ENCODE results near the gene TMTC2.

DNA sequence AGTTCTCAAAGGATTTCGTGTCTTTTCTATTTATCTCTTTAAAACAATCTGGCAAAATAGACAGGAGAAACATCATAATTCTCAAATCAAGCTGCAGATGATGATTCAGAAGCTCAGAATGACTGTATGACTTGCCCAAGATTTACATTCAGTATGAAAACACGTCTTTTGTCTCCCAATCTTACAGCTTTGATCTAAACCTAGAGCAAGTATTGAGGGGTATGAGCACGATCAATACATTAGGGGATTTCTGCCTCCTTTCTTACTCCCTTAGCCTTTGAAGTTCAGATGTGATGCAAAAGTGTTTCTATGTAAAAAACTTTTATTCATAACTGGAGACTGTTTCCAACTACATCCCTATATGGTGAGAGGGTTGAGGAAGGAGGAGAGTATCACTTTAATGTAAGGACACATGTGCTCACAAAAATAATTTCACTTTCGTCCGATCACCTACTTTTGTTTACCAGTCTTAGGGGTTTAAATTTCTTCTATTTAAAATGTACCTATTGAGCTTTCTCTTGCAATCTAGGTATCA is 454.8 kb downstream of the TMTC2 start:
- no peak for TF ChIP-seq ZNF629 (tag by site-specific recombination; IDR thresholded peaks at IDR 0.05)
- no peak for TF ChIP-seq CTCF (tag by site-specific recombination; IDR thresholded peaks at IDR 0.05)
- TF ChIP-seq TCF7L2 (IDR thresholded peaks at IDR 0.05; ENCODE audit: borderline replicate concordance, low read depth, low read length), result no peak
- TF ChIP-seq, protein P1, sequence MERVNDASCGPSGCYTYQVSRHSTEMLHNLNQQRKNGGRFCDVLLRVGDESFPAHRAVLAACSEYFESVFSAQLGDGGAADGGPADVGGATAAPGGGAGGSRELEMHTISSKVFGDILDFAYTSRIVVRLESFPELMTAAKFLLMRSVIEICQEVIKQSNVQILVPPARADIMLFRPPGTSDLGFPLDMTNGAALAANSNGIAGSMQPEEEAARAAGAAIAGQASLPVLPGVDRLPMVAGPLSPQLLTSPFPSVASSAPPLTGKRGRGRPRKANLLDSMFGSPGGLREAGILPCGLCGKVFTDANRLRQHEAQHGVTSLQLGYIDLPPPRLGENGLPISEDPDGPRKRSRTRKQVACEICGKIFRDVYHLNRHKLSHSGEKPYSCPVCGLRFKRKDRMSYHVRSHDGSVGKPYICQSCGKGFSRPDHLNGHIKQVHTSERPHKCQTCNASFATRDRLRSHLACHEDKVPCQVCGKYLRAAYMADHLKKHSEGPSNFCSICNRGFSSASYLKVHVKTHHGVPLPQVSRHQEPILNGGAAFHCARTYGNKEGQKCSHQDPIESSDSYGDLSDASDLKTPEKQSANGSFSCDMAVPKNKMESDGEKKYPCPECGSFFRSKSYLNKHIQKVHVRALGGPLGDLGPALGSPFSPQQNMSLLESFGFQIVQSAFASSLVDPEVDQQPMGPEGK (tag by site-specific recombination; IDR thresholded peaks at IDR 0.05), result no peak
- no peak for TF ChIP-seq ZNF311 (tag by site-specific recombination; IDR thresholded peaks at IDR 0.05; ENCODE audit: borderline replicate concordance)
- TF ChIP-seq ZNF184 (tag by site-specific recombination; IDR thresholded peaks at IDR 0.05), result no peak
- TF ChIP-seq ZNF398 (tag by site-specific recombination; IDR thresholded peaks at IDR 0.05), result no peak
- no peak for TF ChIP-seq ZBTB1 (tag by site-specific recombination; IDR thresholded peaks at IDR 0.05)
- no peak for TF ChIP-seq ZBTB21 (tag by site-specific recombination; IDR thresholded peaks at IDR 0.05)
- TF ChIP-seq ZNF391 (tag by site-specific recombination; IDR thresholded peaks at IDR 0.05; ENCODE audit: borderline replicate concordance, low read depth), result no peak
- TF ChIP-seq, protein P2, sequence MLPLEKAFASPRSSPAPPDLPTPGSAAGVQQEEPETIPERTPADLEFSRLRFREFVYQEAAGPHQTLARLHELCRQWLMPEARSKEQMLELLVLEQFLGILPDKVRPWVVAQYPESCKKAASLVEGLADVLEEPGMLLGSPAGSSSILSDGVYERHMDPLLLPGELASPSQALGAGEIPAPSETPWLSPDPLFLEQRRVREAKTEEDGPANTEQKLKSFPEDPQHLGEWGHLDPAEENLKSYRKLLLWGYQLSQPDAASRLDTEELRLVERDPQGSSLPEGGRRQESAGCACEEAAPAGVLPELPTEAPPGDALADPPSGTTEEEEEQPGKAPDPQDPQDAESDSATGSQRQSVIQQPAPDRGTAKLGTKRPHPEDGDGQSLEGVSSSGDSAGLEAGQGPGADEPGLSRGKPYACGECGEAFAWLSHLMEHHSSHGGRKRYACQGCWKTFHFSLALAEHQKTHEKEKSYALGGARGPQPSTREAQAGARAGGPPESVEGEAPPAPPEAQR (tag by site-specific recombination; IDR thresholded peaks at IDR 0.05), result no peak
- TF ChIP-seq, protein P3, sequence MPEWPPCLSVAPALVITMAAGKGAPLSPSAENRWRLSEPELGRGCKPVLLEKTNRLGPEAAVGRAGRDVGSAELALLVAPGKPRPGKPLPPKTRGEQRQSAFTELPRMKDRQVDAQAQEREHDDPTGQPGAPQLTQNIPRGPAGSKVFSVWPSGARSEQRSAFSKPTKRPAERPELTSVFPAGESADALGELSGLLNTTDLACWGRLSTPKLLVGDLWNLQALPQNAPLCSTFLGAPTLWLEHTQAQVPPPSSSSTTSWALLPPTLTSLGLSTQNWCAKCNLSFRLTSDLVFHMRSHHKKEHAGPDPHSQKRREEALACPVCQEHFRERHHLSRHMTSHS (tag by site-specific recombination; IDR thresholded peaks at IDR 0.05), result no peak
- no peak for TF ChIP-seq ZBTB49 (tag by site-specific recombination; IDR thresholded peaks at IDR 0.05; ENCODE audit: low read depth)
- TF ChIP-seq ZNF544 (tag by site-specific recombination; IDR thresholded peaks at IDR 0.05), result no peak
